ENCODE results near the gene HSD17B3.

HSD17B3 gene

GRCh38 chr9:96302021-96302420 lies at the start of gene HSD17B3:
TSS of gene HSD17B3 (minus strand) at chr9:96302176. CDS start at chr9:96302104, 72 bp downstream.
- Histone ChIP-seq H3K36me3 (ENCODE audit: insufficient read depth, low read length) (no peaks in the 10 kb centered on the region), H3K9me3 (ENCODE audit: low read length) (no peaks in the 10 kb centered on the region), H2AFZ (ENCODE audit: low read depth, low read length) (no peak within 1 kb of the TSS), H3K4me1 (ENCODE audit: insufficient read depth, low read length) (no peaks in the 10 kb centered on the region), H3K27me3 (ENCODE audit: insufficient read depth, low read length) (no peaks in the 10 kb centered on the region), H3K4me3 (ENCODE audit: low read length) (no peak within 1 kb of the TSS)

GRCh38 chr9:96350866-96351265 lies 48.9 kb upstream of the HSD17B3 start:
- no peaks in the 10 kb centered on the region for H3K27me3 ChIP-seq (ENCODE audit: insufficient read depth, low read length)

GRCh38 chr9:96348261-96348660 lies 46.3 kb upstream of the HSD17B3 start:
- peaks cover 8% of the 10 kb centered on the region for H3K9me3 ChIP-seq (ENCODE audit: low read length)

More at GRCh38 chr9:96350866-96351265, 48.9 kb upstream of the HSD17B3 start:
- Histone ChIP-seq H3K4me3 (ENCODE audit: low read length) (no peak overlapping the region), H3K4me1 (ENCODE audit: insufficient read depth, low read length) (peaks cover 14% of the 10 kb centered on the region), H3K36me3 (ENCODE audit: insufficient read depth, low read length) (peaks cover 2% of the 10 kb centered on the region), H3K9me3 (ENCODE audit: low read length) (peaks cover 8% of the 10 kb centered on the region), H2AFZ (ENCODE audit: low read depth, low read length) (no peak overlapping the region)

GRCh38 chr9:96345551-96345950 lies 43.6 kb upstream of the HSD17B3 start:
- Histone ChIP-seq H3K4me1 (ENCODE audit: insufficient read depth, low read length) (peaks cover 27% of the 10 kb centered on the region), H3K9me3 (ENCODE audit: low read length) (peaks cover 5% of the 10 kb centered on the region), H3K27me3 (ENCODE audit: insufficient read depth, low read length) (no peaks in the 10 kb centered on the region), H3K36me3 (ENCODE audit: insufficient read depth, low read length) (no peaks in the 10 kb centered on the region), H2AFZ (ENCODE audit: low read depth, low read length) (no peak overlapping the region), H3K4me3 (ENCODE audit: low read length) (no peak overlapping the region)

More at GRCh38 chr9:96348261-96348660, 46.3 kb upstream of the HSD17B3 start:
- peaks cover 33% of the 10 kb centered on the region for H3K4me1 ChIP-seq (ENCODE audit: insufficient read depth, low read length)
- no peaks in the 10 kb centered on the region for H3K27me3 ChIP-seq (ENCODE audit: insufficient read depth, low read length)
- no peak overlapping the region for H2AFZ ChIP-seq (ENCODE audit: low read depth, low read length)
- H3K36me3 ChIP-seq (ENCODE audit: insufficient read depth, low read length) = no peaks in the 10 kb centered on the region
- no peak overlapping the region for H3K4me3 ChIP-seq (ENCODE audit: low read length)

GRCh38 chr9:96344458-96345180 lies 42.6 kb upstream of the HSD17B3 start:
- Histone ChIP-seq H3K4me3 (ENCODE audit: low read length) (no peak overlapping the region), H3K9me3 (ENCODE audit: low read length) (peaks cover 5% of the 10 kb centered on the region), H2AFZ (ENCODE audit: low read depth, low read length) (no peak overlapping the region), H3K27me3 (ENCODE audit: insufficient read depth, low read length) (no peaks in the 10 kb centered on the region), H3K36me3 (ENCODE audit: insufficient read depth, low read length) (no peaks in the 10 kb centered on the region), H3K4me1 (ENCODE audit: insufficient read depth, low read length) (peaks cover 27% of the 10 kb centered on the region)

- Histone ChIP-seq H3K27me3 (ENCODE audit: insufficient read depth, low read length) (no peaks in the 10 kb centered on the region), H3K36me3 (ENCODE audit: insufficient read depth, low read length) (no peaks in the 10 kb centered on the region), H3K4me1 (ENCODE audit: insufficient read depth, low read length) (peaks cover 29% of the 10 kb centered on the region), H3K9me3 (ENCODE audit: low read length) (peaks cover 5% of the 10 kb centered on the region), H3K4me3 (ENCODE audit: low read length) (no peak overlapping the region), H2AFZ (ENCODE audit: low read depth, low read length) (no peak overlapping the region)
These were observed 41.8 kb upstream of the HSD17B3 start for GRCh38 chr9:96343515-96344360.

GRCh38 chr9:96342571-96343245 lies 40.7 kb upstream of the HSD17B3 start:
- Histone ChIP-seq H3K27me3 (ENCODE audit: insufficient read depth, low read length) (no peaks in the 10 kb centered on the region), H3K4me1 (ENCODE audit: insufficient read depth, low read length) (peaks cover 29% of the 10 kb centered on the region), H3K36me3 (ENCODE audit: insufficient read depth, low read length) (no peaks in the 10 kb centered on the region), H3K9me3 (ENCODE audit: low read length) (no peaks in the 10 kb centered on the region), H3K4me3 (ENCODE audit: low read length) (no peak overlapping the region), H2AFZ (ENCODE audit: low read depth, low read length) (no peak overlapping the region)

- Histone ChIP-seq H3K36me3 (ENCODE audit: insufficient read depth, low read length) (no peaks in the 10 kb centered on the region), H2AFZ (ENCODE audit: low read depth, low read length) (no peak overlapping the region), H3K9me3 (ENCODE audit: low read length) (no peaks in the 10 kb centered on the region), H3K27me3 (ENCODE audit: insufficient read depth, low read length) (no peaks in the 10 kb centered on the region), H3K4me1 (ENCODE audit: insufficient read depth, low read length) (peaks cover 29% of the 10 kb centered on the region), H3K4me3 (ENCODE audit: low read length) (no peak overlapping the region)
These were observed 38.7 kb upstream of the HSD17B3 start for GRCh38 chr9:96340707-96341106.

- no peak overlapping the region for H2AFZ ChIP-seq (ENCODE audit: low read depth, low read length)
- H3K4me1 ChIP-seq (ENCODE audit: insufficient read depth, low read length) = peaks cover 10% of the 10 kb centered on the region
- no peak overlapping the region for H3K4me3 ChIP-seq (ENCODE audit: low read length)
- no peaks in the 10 kb centered on the region for H3K36me3 ChIP-seq (ENCODE audit: insufficient read depth, low read length)
- H3K27me3 ChIP-seq (ENCODE audit: insufficient read depth, low read length) = no peaks in the 10 kb centered on the region
- peaks cover 2% of the 10 kb centered on the region for H3K9me3 ChIP-seq (ENCODE audit: low read length)
These were observed 36.3 kb upstream of the HSD17B3 start for GRCh38 chr9:96338299-96338698.

GRCh38 chr9:96333958-96334357 lies 32.0 kb upstream of the HSD17B3 start:
- H2AFZ ChIP-seq (ENCODE audit: low read depth, low read length) = no peak overlapping the region
- peaks cover 1% of the 10 kb centered on the region for H3K36me3 ChIP-seq (ENCODE audit: insufficient read depth, low read length)
- H3K4me1 ChIP-seq (ENCODE audit: insufficient read depth, low read length) = no peaks in the 10 kb centered on the region
- no peaks in the 10 kb centered on the region for H3K27me3 ChIP-seq (ENCODE audit: insufficient read depth, low read length)
- peaks cover 6% of the 10 kb centered on the region for H3K9me3 ChIP-seq (ENCODE audit: low read length)
- H3K4me3 ChIP-seq (ENCODE audit: low read length) = no peak overlapping the region

GRCh38 chr9:96331236-96331947 lies 29.4 kb upstream of the HSD17B3 start:
- Histone ChIP-seq H3K27me3 (ENCODE audit: insufficient read depth, low read length) (no peaks in the 10 kb centered on the region), H3K9me3 (ENCODE audit: low read length) (peaks cover 6% of the 10 kb centered on the region), H3K4me1 (ENCODE audit: insufficient read depth, low read length) (no peaks in the 10 kb centered on the region), H3K4me3 (ENCODE audit: low read length) (no peak overlapping the region), H3K36me3 (ENCODE audit: insufficient read depth, low read length) (peaks cover 1% of the 10 kb centered on the region), H2AFZ (ENCODE audit: low read depth, low read length) (no peak overlapping the region)

- H2AFZ ChIP-seq (ENCODE audit: low read depth, low read length) = no peak overlapping the region
- no peak overlapping the region for H3K4me3 ChIP-seq (ENCODE audit: low read length)
- peaks cover 1% of the 10 kb centered on the region for H3K36me3 ChIP-seq (ENCODE audit: insufficient read depth, low read length)
- H3K27me3 ChIP-seq (ENCODE audit: insufficient read depth, low read length) = no peaks in the 10 kb centered on the region
- H3K4me1 ChIP-seq (ENCODE audit: insufficient read depth, low read length) = no peaks in the 10 kb centered on the region
- H3K9me3 ChIP-seq (ENCODE audit: low read length) = peaks cover 3% of the 10 kb centered on the region
These were observed 25.8 kb upstream of the HSD17B3 start for GRCh38 chr9:96327694-96328352.
